Smooth muscle cell of the coronary artery (primary cell): ENCODE results near the gene ESYT1. TPM values are rescaled to one million over a fixed set of nuclear protein-coding genes. Genes with fewer than 3 reads are reported as not detected.

Experiments used
- total RNA-seq: library from RNA; depleted of rRNA; stranded (reverse); fragments of >200 nt; gene quantifications from 2 replicates; pipeline ENCODE4 v1.2.3, GENCODE V29; 2014; ENCODE audit warnings: low replicate concordance

Gene ESYT1, protein sequence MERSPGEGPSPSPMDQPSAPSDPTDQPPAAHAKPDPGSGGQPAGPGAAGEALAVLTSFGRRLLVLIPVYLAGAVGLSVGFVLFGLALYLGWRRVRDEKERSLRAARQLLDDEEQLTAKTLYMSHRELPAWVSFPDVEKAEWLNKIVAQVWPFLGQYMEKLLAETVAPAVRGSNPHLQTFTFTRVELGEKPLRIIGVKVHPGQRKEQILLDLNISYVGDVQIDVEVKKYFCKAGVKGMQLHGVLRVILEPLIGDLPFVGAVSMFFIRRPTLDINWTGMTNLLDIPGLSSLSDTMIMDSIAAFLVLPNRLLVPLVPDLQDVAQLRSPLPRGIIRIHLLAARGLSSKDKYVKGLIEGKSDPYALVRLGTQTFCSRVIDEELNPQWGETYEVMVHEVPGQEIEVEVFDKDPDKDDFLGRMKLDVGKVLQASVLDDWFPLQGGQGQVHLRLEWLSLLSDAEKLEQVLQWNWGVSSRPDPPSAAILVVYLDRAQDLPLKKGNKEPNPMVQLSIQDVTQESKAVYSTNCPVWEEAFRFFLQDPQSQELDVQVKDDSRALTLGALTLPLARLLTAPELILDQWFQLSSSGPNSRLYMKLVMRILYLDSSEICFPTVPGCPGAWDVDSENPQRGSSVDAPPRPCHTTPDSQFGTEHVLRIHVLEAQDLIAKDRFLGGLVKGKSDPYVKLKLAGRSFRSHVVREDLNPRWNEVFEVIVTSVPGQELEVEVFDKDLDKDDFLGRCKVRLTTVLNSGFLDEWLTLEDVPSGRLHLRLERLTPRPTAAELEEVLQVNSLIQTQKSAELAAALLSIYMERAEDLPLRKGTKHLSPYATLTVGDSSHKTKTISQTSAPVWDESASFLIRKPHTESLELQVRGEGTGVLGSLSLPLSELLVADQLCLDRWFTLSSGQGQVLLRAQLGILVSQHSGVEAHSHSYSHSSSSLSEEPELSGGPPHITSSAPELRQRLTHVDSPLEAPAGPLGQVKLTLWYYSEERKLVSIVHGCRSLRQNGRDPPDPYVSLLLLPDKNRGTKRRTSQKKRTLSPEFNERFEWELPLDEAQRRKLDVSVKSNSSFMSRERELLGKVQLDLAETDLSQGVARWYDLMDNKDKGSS
- total RNA-seq = 173 and 204 TPM in 2 replicates

DNA sequence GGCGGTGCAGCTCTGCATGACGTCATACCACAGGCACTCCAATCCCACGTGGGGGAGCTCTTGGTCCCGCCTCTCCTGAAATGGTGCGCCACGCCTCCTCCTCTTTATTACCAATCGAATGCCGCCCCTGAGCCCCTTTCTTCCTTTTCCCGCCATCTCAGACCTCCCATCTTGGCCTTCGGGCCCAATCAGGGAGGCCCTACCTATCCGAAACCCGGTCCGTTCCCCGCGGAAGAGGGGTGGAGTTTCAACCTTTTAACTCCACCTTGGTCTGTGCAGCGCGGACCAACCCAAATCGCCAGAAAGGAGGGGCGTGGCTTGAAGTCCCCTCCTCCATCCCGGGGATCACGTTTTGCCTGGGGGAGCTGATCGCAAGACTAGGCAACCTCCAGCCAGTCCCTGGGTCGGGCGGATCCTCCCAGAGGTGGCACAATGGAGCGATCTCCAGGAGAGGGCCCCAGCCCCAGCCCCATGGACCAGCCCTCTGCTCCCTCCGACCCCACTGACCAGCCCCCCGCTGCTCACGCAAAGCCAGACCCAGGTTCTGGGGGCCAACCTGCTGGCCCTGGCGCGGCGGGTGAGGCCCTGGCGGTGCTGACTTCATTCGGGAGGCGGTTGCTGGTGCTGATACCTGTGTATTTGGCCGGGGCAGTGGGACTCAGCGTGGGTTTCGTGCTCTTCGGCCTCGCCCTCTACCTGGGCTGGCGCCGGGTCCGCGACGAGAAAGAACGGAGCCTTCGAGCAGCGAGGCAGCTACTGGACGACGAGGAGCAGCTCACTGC lies at the start of gene ESYT1:
ESYT1 (plus strand) TSS at position 380 of the 782 bp plus-strand sequence; CDS start at position 433, 53 bp downstream.

DNA sequence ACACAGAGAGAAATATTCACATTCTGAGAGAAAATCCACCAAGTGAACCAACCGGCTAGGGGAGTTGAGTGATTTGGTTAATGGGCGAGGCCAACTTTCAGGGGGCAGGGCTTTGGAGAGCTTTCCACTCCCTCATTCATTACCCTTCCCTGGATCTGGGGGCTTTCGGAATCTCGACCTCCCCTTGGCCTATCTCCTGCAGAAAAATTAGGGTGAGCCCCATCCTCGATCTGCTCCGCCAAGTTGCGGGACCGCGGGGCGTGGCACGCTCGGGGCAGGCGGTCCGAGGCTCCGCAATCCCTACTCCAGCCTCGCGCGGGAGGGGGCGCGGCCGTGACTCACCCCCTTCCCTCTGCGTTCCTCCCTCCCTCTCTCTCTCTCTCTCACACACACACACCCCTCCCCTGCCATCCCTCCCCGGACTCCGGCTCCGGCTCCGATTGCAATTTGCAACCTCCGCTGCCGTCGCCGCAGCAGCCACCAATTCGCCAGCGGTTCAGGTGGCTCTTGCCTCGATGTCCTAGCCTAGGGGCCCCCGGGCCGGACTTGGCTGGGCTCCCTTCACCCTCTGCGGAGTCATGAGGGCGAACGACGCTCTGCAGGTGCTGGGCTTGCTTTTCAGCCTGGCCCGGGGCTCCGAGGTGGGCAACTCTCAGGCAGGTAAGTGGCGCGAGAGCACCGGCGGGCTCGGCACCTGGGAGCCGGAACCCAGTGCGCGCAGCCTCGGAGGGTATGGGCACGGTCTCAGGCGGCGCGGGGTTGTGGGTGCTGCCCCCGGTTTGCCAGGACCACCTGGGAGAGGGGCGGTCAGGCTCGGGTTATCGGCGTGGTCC lies 48.1 kb upstream of the ESYT1 start, which contains the start of gene ERBB3:
ERBB3 (plus strand) TSS at position 443 of the 833 bp plus-strand sequence; CDS start at position 579, 136 bp downstream.

DNA sequence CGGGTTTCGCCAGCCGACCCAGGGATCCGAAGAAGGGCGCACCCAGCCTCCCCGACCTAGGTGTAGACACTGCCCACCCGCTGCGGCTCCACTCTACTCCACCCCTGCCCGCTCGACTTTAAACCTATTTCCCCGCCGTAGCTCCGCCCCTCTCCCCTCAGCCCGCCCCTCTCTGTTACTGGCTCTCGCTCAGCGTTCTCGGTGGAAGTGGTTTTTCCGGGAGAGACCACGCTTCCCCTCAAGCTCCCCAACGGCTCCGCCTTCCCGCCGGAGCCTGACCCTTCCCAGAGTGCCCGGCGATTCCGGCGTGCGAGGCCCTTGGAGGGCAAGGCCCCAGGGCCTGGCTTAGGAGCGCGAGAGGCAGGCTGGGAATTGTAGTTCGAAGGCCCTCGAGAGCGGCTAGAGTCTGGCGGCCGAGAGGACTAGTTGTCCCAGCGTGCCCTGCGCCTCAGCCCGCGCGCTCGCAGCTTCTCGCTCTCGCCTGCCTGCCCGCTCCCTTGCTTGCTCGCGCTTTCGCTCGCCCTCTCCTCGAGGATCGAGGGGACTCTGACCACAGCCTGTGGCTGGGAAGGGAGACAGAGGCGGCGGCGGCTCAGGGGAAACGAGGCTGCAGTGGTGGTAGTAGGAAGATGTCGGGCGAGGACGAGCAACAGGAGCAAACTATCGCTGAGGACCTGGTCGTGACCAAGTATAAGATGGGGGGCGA lies 23.8 kb upstream of the ESYT1 start, which contains the start of gene PA2G4:
PA2G4 (plus strand) TSS at position 451 of the 706 bp plus-strand sequence; CDS start at position 630, 179 bp downstream.

DNA sequence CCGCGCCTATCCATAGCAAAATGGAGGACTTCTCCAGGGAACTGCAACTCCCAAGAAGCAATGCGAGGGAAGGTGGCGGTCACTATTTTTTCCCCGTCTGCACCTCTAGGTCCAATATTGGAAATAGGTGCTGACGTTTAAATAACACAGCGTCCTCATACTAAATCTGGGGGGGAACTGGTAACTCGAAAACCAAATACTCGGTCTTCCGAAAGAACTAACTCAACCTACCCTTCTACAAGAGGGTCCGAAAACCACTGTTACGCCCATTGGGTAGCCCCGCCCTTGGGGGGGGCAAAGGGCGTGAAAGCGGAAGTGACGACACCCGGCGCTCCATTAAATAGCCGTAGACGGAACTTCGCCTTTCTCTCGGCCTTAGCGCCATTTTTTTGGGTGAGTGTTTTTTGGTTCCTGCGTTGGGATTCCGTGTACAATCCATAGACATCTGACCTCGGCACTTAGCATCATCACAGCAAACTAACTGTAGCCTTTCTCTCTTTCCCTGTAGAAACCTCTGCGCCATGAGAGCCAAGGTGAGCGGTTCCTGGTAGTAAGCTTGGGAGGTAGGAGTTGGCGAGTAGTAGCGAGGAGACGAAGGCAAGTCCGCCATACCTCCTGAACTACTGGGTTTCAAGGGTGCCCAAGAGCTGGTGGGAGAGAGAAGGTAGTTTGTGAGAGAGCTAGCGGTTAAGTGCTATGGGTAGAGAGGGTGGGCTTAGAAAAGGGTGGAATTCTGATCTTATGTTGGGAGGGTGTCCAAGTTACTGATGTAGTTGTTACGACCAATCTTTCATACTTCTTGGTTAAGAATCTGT lies 11.6 kb upstream of the ESYT1 start, which contains the start of gene RPL41:
RPL41 (plus strand) TSS at position 367 of the 815 bp plus-strand sequence.

DNA sequence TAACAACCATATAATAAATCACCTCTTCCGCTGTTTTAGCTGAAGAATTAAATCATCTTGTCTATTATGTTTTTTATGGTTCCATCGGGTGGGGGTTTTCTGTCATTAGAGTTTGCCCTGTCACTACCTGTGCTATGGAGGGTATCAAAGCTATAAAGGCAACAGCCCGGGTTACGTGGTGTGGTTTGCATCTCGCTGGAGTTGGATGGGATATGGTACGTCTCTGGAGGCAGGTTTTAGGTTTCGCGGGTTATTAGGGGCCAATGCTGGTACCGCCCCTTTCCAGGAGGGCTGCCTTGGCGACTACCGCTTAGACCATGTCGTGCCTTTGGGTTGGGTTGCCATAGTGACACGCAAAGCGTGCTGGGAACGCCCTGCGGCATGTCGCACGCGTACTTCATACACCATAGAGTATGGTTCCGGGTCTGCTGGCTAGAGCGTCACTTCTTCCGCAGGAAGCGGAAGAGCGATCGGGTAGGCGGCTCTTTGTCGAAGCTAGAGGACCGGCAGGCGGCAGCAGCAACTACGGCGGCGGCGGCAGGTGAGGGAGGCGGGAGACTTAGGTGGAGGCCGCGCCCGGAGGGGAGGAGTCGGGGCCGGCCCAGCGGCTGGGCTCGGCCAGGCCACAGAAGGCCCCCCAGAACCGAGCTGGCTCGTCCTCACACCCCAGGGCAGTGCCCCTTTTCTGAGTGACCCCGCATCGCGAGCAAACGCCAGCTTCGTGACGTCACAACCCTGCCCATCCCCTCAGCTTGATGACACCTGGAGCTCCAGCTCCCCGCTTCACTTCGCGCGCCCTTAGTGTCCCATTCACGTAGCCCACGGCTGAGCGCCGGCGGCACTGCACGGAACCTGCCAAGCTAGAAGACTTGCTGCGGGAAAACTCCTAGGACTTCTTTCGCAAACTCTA lies 10.0 kb upstream of the ESYT1 start, which contains the start of gene ZC3H10:
ZC3H10 (plus strand) TSS at position 489 of the 910 bp plus-strand sequence. CDS start 2,297 bp downstream, outside the sequence.

DNA sequence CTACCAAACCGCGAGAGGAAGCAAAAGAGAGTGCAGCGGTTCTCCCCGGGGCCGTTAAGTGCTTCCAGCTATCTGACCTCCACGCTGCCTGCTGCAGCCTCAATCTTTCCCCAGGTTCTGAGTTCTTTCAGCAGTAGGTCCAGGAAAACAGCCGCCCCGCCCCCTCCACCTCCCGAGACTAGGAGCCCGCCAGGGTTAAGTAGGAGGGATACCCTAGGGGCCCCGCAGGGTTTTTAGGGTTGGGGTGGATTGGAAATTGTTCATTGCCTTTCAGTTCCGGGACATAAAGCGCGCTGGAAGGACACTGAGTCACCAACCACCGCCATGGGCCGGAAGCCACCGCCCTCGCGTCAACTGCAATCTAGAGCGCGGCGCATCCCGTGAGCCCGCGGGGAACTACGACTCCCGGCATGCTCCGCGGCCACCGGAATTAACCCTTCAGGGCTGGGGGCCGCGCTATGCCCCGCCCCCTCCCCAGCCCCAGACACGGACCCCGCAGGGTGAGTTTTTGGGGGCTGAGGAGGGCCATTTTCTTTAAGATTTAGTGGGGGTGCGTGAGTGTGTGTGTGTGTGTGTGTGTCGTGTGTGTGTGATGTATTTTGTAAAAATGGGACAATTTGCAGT lies 24.2 kb downstream of the ESYT1 start, which contains the start of gene MYL6B:
MYL6B (plus strand) TSS at position 456 of the 624 bp plus-strand sequence. CDS start 1,332 bp downstream, outside the sequence.

DNA sequence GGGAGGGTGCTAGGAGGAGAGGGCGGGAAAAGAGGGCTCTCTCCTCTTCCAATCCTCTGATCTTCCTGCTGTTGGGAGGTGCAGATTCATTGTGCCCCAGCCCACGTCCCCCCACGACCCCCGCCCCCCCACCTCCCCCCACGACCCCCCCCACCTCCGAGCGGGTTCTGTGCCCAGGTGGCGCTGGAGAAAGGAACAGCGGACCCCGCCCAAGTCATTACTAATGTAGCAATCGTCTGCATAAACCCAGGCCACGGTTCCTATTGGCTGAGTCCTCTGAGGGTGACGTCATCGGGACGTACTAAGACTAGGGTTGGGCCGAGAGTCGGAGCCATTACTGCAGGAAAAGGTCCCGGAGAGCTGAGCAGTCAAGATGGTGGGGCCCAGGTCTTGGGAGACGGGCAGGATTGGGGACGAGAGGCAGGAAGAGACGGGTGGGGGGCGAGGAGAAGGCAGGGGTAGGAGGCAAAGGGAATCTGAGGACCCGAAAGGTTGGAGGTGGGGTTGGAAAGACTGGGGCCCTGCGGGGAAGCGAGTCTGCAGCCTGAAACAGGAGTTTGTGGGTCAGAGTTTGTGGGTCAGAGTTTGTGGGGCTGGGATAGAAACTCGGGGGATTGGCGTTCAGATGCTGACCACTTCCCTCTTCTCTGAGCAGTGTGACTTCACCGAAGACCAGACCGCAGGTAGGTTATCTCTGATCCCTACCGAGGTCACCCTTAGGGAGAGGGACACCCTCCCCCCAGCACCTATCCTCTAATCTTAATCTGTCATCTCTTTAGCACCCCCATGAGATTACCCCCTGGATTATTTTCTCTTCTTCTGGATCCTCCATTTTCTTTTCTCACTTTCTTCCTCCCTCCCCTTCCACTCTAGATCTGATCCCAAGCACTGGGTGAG lies 30.2 kb downstream of the ESYT1 start, which contains the start of gene MYL6:
MYL6 (plus strand) TSS at position 331 of the 897 bp plus-strand sequence; CDS start at position 374, 43 bp downstream.

DNA sequence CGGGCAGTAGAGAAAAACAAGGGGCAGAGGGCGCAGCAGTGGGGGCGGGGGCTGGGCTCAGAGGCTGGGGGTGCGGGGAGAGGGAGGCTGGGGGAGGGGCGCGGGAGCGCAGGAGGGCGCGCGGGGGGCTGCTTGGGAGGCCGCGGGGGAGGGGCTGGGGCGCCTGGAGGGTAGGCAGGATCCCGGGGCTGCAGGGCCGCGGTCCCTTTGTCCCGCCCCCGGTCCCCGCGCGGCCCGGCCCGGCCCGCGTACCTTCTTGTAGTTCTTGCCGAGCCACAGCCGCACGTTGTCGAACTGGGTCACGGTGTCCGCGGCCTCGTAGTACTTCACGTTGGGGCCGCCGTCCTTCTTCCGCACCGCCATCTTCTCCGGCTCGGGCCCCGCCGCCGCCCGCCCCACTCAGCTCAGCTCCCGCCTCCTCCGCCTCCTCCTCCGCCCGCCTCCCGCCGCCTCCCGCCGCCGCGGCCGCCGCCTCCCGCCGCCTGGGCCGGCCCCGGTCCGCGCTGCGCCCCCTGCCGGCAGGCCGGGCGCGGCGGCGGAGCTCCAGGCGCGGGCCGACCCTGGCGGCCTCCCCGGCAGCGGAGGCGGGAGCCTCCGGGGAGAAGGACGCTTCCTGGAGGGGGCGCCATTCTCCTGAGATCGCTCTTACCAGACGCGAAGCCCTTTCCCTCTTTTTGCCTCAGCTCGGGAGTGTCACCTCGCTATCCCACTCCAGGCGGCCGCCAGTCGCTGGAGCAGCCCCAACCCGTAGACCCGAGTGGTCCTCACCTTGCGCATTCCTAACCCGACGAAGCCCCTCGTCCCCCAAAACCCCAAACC lies 61.2 kb downstream of the ESYT1 start, which contains the start of gene SMARCC2:
SMARCC2 (minus strand) TSS at position 385 of the 819 bp plus-strand sequence; CDS start at position 363, 22 bp downstream.

Other genes with a start within 250 kb of the ESYT1 start
- gene PYM1, start 200.4 kb upstream of the ESYT1 start, total RNA-seq = 17.1 and 37.1 TPM in 2 replicates
- 34.4 and 52.2 TPM in 2 replicates for gene DGKA, start 197.1 kb upstream of the ESYT1 start, total RNA-seq
- 0.23 and 0.90 TPM in 2 replicates for gene PMEL, start 162.2 kb upstream of the ESYT1 start, total RNA-seq
- 2.9 and 18.4 TPM in 2 replicates for gene CDK2, start 161.4 kb upstream of the ESYT1 start, total RNA-seq
- gene RAB5B, start 154.2 kb upstream of the ESYT1 start, total RNA-seq = 35.0 and 40.1 TPM in 2 replicates
- gene SUOX, start 131.0 kb upstream of the ESYT1 start, total RNA-seq = 8.3 and 11.9 TPM in 2 replicates
- gene IKZF4, start 107.2 kb upstream of the ESYT1 start, total RNA-seq = 0.35 and 0.83 TPM in 2 replicates
- gene RPS26, start 86.3 kb upstream of the ESYT1 start, total RNA-seq = 28.5 and 116 TPM in 2 replicates
- gene ERBB3, start 48.1 kb upstream of the ESYT1 start, total RNA-seq = 0.53 and 0.70 TPM in 2 replicates
- gene PA2G4, start 23.7 kb upstream of the ESYT1 start, total RNA-seq = 132 and 135 TPM in 2 replicates
- 4,087 and 6,384 TPM in 2 replicates for gene RPL41, start 11.6 kb upstream of the ESYT1 start, total RNA-seq
- 4.7 and 5.7 TPM in 2 replicates for gene ZC3H10, start 10.0 kb upstream of the ESYT1 start, total RNA-seq
- 104 and 107 TPM in 2 replicates for gene MYL6B, start 24.3 kb downstream of the ESYT1 start, total RNA-seq
- gene MYL6, start 30.1 kb downstream of the ESYT1 start, total RNA-seq = 3,250 and 5,170 TPM in 2 replicates
- 38.8 and 54.9 TPM in 2 replicates for gene SMARCC2, start 61.2 kb downstream of the ESYT1 start, total RNA-seq
- 174 and 323 TPM in 2 replicates for gene RNF41, start 93.7 kb downstream of the ESYT1 start, total RNA-seq
- 24.2 and 33.1 TPM in 2 replicates for gene NABP2, start 96.1 kb downstream of the ESYT1 start, total RNA-seq
- not detected in 2 replicates for gene SLC39A5, start 101.8 kb downstream of the ESYT1 start, total RNA-seq
- 17.0 and 17.1 TPM in 2 replicates for gene ANKRD52, start 130.1 kb downstream of the ESYT1 start, total RNA-seq
- gene COQ10A, start 138.7 kb downstream of the ESYT1 start, total RNA-seq = 5.9 and 6.9 TPM in 2 replicates
- gene CS, start 172.1 kb downstream of the ESYT1 start, total RNA-seq = 44.8 and 81.3 TPM in 2 replicates
- gene CNPY2, start 187.7 kb downstream of the ESYT1 start, total RNA-seq = 74.3 and 113 TPM in 2 replicates
- gene PAN2, start 205.7 kb downstream of the ESYT1 start, total RNA-seq = 15.5 and 22.7 TPM in 2 replicates
- gene IL23A, start 210.6 kb downstream of the ESYT1 start, total RNA-seq = not detected in 2 replicates
- 164 and 272 TPM in 2 replicates for gene STAT2, start 231.8 kb downstream of the ESYT1 start, total RNA-seq
- gene APOF, start 234.6 kb downstream of the ESYT1 start, total RNA-seq = not detected in 2 replicates